ENCODE results near the gene PRKD2.
"Not testable (repeated sequence)": the region's sequence is repeated elsewhere in the genome, so short reads cannot be mapped to it uniquely, and the experiment has no call there.

PRKD2 gene

DNA sequence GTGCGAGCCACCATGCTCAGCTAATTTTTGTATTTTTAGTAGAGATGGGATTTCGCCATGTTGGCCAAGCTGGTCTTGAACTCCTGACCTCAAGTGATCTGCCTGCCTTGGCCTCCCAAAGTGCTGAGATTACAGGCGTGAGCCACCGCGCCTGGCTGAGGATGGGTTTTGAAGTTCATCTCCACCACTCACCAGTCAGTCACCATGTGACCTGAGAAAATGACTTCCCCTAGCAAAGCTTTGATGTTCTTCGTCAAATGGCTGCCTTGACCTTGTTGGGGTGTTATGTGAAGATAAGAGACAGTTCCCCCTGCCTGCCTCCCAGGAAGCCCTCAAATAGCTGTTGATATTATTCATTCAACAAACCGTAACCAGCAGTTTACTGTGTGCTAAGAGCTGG is 87.9 kb downstream of the PRKD2 start:
- not testable (repeated sequence) for DNase-seq

GRCh38 chr19:46626446-46626845 is 90.5 kb downstream of the PRKD2 start:
- DNase-seq: no peak

GRCh38 chr19:46625731-46626130 is 91.2 kb downstream of the PRKD2 start:
- DNase-seq: no peak

DNA sequence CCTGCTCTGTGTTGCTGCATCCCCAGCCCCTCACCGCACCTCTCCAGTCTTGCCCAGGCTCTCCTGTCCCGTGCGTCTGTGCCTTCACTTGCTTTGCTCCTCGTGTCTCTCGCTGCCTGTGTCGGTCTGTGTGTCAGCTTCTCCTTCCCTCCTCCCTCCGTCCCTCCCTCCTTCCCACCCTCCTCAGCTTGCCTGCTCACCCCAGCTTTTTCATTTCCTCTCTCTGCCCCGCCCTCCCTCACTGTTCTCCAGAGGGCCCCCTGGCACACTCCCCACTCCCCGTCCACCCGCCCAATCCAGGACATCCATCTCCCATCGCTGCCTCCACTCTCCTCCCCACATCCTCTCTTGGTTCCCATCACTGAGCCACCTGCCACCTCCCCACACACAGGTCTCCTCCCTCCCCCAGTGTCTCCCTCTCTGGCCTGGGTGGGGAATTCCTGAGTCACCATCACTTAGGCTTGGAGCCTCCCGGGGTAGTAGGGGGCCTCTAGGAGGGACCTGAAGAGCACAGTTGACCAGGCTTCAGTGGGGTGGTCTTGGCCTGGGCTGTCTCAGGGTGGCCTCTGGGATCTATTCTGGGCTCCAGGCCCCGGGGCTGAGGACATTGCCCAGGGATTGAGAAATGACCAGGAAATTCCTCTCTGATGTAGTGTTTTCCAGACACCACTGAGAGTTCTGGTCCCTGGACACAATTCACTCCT is 91.8 kb downstream of the PRKD2 start, which contains the start of gene PTGIR:
PTGIR (minus strand) TSS at position 132 of the 704 bp plus-strand sequence. CDS start 864 bp downstream, outside the sequence.
- DNase-seq: no peak

All from NCI-H2107 (cell line).